Measurements from ENCODE around the gene RPL32.

- TF ChIP-seq POLR2A (IDR thresholded peaks at IDR 0.05) (no peak), EP300 (IDR thresholded peaks at IDR 0.05) (no peak), CTCF (IDR thresholded peaks at IDR 0.05) (no peak)
These were observed 27.4 kb downstream of the RPL32 start for GRCh38 chr3:12813967-12814366.

Data from sigmoid colon (tissue), 4 donors.